Frontal cortex (tissue), 4 donors: ENCODE data around the gene MT3. TPM values are rescaled to one million over a fixed set of nuclear protein-coding genes. Genes with fewer than 3 reads are reported as not detected.
A peak's percentile ranks its signal among the peaks of the same experiment; 100 is the strongest.

ENCODE experiments used
- DNase-seq, 2 donors: peaks; one replicate each; pipeline ENCODE4 v3.0.0; 2012; ENCODE audit warnings: low spot score in 2 of 2
- FAIRE-seq: peaks from 2 replicates; lab custom pipeline; 2012; peaks lifted over from hg19 to GRCh38; lab: Jason Lieb, UNC
- total RNA-seq: library from RNA; depleted of rRNA; stranded (reverse); fragments of >200 nt; gene quantifications from one replicate; pipeline ENCODE4 v1.2.3, GENCODE V29; 2014
- donor health status: control.
- donor health status: control.
- donor health status: control.

The MT3 gene
- total RNA-seq, 1 donor from 2014 or later: 7.3 TPM

DNA sequence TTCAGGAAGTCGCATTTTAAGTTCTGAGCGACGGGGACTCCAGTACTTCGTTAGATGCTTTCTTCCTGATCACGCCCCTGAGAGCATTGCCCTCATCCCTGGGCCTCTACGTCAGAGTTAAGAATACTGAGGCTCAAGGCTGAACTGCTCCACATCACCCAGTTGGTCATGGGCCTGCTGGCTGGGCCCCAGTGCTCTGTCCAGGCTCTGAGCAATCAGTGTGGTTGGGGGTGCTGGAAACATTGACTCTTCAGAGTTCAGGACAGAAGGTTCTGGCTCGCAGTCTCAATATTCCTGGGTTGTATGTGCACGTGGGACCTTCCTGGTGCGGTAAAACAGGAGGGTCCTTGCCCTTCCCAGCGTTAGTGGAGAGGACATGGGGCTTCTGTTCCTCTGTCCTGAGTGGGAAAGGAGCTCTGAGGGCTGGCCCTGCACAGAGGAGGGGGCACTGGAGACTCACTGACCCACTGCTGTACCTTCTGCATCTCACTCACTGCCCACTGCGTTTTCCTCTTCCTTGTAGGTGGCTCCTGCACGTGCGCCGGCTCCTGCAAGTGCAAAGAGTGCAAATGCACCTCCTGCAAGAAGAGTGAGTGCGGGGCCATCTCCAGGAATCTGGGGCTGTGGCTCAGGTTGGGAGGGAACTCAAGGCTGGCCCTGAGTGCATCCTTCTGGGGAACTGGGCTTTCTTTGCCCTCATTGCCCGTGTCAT is 36.8 kb downstream of the MT3 start:
- FAIRE-seq: no peak
- DNase-seq: no peak

DNA sequence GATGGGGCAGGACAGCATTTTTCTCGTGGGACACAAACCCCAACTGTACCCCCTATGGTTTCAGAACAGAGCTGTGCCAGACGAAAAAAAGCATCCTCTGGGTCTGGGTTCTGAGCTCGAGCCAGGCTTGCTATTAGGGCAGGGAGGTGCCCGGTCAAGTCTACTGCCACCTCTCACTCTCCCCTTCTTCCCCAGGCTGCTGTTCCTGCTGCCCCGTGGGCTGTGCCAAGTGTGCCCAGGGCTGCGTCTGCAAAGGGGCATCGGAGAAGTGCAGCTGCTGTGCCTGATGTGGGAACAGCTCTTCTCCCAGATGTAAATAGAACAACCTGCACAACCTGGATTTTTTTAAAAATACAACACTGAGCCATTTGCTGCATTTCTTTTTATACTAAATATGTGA is 37.4 kb downstream of the MT3 start:
- FAIRE-seq (no peak), DNase-seq (no peak)

DNA sequence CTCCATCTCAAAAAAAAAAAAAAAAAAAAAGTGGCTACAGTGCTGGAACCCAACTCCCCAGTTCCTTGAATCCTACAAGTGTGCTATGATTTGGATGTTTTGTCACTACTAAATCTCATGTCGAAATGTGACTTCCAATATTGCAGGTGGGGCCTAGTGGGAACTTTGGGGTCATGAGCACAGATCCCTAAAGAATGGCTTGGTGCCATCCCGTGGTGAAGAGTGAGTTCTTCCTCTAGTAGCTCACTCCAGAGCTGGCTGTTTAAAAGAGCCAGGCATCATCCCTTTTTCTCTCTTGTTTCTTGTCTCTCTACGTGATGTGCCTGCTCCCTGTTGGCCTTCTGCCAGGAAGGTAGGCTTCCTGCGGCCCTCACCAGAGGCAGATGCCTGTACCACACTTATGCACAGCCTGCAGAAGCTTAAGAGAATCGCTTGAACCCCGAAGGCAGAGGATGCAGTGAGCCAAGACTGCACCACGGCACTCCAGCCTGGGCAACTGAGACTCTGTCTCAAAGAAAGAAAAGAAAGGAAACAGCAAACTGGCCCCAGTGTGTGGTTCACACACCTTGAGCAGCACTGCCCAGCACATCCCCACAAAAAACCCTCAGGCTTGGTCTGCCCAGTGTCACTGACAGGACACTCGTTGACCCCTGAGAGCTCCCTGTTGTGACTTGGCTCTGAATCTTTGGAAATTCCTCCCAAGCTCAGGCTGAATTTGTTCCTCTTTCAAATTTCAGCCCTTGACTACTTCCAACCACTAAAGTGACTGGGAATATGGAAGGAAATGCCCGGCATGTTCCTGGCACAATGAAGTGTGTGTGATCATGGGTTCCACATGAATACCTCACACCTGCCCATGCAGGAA is 39.4 kb downstream of the MT3 start:
- DNase-seq (no peak), FAIRE-seq (no peak)

DNA sequence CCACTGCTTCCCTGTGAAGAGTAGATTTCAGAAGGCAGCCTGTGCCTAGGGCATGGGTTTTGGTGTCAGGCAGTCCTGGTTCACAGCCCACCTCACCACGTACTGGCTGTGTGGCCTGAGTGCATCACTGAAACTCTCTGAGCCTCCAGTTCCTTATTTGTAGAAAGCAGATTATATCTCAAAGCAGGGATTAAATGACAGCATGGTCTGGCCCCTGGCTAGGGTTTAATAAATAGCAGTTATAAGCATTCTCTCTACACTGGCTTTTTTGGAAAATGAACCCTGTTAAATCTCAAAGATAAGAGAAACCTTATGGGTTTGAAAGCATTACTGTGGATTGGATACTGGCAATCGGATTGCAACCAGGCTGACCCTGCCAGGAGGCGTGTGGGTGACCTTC is 40.2 kb downstream of the MT3 start:
- DNase-seq (no peak), FAIRE-seq (no peak)

DNA sequence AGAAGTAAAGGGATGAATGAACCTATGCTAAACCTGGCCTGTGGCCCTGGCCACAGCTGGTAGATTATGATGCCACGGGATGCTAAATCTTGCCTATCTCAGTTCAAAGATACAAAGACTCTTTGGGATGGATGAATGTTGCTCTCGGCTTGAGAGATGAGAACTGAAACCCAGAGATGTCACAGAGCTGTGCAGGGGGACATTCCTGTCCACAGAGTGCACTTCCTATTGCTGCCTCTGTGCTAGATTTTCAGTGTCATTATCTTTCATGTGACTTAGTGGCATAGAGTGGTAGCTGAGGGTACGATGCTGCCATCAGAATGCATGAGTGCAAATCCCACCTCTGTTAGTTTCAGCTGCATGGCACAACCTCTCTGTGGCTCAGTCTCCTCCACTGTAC is 40.8 kb downstream of the MT3 start:
- no peak for DNase-seq
- no peak for FAIRE-seq

DNA sequence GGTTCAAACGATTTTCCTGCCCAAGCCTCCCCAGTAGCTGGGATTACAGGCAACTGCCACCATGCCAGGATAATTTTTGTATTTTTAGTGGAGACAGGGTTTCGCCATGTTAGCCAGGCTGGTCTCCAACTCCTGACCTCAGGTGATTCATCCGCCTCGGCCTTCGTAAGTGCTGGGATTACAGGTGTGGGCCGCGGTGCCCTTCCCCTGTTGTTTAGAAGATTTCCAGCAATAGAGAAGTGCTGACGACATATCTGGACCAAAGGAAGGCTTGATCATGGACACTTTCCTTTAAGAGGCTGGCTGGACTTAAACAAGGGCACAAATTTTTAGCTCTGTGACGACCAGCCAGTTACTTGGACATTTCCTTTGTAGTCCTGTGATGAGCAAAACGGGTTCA is 41.9 kb downstream of the MT3 start:
- DNase-seq (no peak), FAIRE-seq (no peak)

DNA sequence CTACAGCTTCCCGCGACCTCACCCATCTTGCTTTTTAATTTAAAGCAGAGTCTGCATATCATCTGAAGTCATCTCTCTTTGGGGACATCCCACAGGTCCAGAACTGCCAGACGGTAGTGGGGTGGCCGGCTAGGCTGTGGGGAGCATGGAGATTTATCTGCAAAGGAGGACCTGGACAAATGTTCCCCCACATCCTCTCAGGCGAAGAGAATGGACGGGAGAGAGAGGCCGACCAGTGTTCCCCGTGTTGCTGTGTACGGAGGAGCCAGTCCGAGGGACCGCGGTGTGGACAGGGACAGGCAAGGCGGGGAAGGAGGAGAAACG is 42.5 kb downstream of the MT3 start:
- FAIRE-seq: no peak
- DNase-seq: no peak

DNA sequence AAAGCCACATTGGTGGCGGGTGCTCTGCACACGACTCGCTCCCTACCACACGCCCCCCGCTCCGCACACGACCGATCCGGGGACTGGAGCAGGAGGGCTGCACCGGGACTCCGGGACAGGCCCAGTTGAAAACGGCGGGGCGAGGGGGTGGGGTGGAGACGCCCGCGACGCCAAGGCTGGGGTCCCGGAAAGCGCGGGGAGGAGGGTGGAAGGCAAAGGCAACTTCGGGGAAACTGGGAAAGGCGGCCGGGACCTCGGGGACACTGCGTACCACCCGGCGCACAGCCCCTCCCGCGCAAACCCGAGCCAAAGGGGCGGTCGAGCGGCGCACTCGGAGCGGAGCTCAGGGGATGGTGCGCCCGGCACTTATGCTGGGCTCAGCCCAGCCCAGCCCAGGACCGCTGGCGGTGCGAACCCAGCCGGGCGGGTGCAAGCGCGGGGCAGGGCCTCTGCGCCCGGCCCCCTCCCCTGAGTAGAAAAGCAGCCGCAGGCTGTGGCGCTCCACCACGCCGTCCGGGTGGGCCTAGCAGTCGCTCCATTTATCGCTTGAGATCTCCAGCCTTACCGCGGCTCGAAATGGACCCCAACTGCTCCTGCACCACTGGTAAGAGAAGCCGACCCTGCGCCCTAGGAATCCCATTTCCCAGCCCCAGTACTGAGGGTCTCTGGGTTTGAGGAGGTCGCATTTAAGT is 43.0 kb downstream of the MT3 start, which contains the start of gene MT1M:
TSS of gene MT1M (plus strand) at position 504 of the 692 bp plus-strand sequence. CDS start at position 577, 73 bp downstream.
- FAIRE-seq (no peak), DNase-seq (peak; percentile 59 to 65)

DNA sequence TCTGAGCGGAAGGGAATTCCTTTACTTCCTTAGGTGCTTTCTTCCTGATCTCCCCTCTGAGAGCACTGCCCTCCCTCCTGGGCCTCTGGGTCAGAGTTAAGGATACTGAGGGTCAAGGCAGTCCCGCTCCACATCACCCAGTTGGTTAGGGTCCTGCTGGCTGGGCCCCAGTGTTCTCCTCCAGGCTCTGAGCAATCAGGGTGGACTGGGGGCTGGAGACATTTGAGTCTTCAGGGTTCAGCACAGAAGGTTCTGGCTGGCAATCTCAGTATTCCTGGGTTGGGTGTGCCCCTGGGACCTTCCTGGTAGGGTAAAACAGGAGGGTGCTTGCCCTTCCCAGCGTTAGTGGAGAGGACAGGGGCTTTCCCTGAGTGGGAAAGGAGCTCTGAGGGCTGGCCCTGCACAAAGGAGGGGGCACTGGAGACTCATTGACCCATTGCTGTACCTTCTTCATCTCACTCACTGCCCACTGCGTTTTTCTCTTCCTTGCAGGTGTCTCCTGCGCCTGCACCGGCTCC is 43.6 kb downstream of the MT3 start:
- FAIRE-seq: no peak

DNA sequence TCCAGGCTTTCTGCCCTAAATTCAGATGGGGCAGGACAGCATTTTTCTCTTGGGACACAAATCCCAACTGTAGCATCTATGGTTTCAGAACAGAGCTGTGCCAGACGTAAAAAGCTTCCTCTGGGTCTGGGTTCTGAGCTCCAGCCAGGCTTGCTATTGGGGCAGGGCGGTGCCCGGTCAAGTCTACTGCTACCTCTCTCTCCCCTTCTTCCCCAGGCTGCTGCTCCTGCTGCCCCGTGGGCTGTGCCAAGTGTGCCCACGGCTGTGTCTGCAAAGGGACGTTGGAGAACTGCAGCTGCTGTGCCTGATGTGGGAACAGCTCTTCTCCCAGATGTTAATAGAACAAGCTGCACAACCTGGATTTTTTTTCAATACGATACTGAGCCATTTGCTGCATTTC is 44.2 kb downstream of the MT3 start:
- DNase-seq: no peak
- FAIRE-seq: no peak

More for the DNA sequence above, 43.6 kb downstream of the MT3 start:
- DNase-seq: no peak

DNA sequence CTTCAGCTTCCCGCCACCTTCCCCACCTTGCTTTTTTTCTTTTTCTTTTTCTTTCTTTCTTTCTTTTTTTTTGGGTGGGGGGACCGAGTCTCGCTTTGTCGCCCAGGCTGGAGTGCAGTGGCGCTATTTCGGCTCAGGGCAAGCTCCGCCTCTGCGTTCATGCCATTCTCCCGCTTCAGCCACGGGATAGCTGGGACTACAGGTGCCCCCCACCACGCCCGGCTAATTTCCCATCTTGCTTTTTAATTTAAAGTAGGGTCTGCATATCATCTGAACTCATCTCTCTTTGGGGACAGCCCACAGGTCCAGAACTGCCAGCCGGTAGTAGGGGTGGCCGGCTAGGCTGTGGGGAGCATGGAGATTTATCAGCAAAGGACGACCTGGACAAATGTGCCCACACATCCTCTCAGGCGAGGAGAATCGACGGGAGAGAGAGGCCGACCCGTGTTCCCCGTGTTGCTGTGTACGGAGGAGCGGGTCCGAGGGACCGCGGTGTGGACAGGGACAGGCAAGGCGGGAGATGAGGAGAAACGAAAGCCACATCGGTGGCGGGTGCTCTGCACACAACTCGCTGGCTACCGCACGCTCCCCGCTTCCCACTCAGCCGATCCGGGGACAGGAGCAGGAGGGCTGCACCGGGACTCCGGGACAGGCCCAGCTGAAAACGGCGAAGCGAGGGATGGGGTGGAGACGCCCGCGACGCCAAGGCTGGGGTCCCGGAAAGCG is 45.5 kb downstream of the MT3 start:
- FAIRE-seq (no peak), DNase-seq (no peak)

DNA sequence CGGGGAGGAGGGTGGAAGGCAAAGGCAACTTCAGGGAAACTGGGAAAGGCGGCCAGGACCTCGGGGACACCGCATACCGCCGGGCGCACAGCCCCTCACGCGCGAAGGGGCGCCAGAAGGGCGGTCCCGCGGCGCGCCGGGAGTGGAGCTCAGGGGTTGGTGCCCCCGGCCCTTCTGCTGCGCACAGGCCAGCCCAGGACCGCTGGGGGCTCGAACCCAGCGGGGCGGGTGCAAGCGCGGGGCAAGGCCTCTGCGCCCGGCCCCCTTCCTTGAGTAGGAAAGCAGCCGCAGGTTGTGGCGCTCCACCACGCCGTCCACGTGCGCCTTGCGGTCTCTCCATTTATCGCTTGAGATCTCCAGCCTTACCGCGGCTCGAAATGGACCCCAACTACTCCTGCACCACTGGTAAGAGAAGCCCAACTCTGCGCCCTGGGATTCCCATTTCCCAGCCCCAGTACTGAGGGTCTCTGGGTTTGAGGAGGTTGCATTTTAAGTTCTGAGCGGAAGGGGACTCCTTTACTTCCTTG is 46.2 kb downstream of the MT3 start:
- DNase-seq: no peak
- no peak for FAIRE-seq

DNA sequence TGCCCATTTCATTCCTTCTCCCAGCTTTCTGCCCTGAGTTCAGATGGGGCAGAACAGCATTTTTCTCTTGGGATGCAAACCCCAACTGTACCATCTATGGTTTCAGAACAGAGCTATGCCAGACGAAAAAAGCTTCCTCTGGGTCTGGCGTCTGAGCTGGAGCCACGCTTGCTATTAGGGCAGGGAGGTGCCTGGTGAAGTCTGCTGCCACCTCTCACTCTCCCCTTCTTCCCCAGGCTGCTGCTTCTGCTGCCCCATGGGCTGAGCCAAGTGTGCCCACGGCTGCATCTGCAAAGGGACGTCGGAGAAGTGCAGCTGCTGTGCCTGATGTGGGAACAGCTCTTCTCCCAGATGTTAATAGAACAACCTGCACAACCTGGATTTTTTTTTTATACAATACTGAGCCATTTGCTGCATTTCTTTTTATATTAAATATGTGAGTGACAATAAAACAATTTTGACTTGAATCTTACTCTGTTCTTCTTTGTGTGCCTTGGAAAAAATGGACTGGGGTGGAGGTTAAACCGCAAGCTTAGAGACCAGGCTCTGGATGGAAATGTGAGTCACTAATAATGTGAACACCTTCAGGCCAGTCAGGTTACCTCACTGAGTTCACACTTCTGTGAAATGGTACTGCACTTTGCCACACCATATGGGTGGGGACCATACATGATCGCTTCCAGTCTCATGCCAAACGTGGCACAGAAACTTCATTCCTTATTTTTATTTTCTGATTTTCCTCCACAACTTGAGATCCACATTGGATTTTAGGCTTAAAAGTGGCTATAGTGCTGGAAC is 47.5 kb downstream of the MT3 start:
- FAIRE-seq (no peak), DNase-seq (no peak)

DNA sequence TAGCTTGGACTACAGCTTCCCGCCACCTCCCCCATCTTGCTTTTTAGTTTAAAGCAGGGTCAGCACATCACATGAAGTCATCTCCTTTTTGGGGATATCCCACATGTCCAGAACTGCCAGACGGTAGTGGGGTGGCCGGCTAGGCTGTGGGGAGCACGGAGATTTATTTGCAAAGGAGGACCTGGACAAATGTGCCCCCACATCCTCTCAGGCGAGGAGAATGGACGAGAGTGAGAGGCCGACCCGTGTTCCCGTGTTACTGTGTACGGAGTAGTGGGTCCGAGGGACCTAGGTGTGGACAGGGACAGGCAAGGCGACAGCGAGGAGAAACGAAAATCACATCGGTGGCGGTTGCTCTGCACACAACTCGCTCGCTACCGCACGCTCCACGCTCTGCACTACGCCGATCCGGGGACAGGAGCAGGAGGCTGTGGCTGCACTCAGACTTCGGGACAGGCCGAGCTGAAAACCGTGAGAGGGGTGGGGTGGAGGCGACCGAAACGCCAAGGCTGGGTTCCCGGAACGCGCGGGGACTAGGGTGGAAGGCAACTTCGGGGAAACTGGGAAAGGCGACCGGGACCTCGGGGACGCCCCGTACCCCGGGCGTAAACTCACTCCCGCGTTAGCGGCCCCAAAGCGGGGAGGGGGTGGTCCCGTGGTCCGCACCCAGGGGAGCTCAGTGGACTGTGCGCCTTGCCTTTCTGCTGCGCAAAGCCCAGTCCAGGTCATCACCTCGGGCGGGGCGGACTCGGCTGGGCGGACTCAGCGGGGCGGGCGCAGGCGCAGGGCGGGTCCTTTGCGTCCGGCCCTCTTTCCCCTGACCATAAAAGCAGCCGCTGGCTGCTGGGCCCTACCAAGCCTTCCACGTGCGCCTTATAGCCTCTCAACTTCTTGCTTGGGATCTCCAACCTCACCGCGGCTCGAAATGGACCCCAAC is 48.8 kb downstream of the MT3 start, which contains the start of gene MT1A:
TSS of gene MT1A (plus strand) at position 853 of the 937 bp plus-strand sequence. CDS start at position 926, 73 bp downstream.
- peak; percentile 54 to 71 for DNase-seq
- FAIRE-seq: no peak

DNA sequence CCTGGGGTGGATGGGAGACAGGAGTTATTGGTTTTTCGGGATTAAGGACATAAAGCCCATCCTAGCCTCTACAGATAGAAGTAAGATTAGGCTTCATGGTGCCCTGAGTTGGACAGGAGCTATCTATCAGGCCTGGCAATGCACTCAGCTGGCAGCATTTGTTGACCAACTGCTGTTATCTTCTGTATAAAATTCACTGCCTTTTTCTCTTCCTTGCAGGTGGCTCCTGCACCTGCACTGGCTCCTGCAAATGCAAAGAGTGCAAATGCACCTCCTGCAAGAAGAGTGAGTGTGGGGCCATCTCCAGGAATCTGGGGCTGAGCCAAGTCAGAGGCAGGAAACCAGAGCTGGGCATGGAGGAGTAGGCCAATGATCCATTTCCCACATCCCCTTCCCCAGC is 49.7 kb downstream of the MT3 start:
- DNase-seq (no peak), FAIRE-seq (no peak)

DNA sequence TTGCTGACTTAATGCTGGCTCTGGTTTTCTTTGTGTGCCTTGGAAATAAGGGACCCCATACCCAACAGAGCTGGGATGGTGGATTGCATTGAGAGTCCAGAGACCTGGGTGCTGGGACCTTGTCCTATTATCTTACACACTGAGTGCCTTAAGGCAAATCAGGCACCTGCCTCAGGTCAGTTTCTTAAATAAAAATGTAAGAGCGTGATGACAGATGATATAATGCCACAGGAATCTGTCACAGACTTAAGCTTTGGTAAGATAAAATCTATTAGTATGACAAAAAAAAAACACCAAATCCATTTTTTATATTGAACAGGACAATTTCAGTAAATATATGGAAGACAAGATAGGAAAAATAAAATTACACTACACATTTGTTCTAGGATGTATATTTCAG is 50.7 kb downstream of the MT3 start:
- FAIRE-seq: no peak
- no peak for DNase-seq
